RWPE2 (cell line): ENCODE results near the gene ENPP7.

Experiments used
- ATAC-seq: fragments of 200-7000 bp; cut with Tn5 transposase; 3 replicates; pipeline ENCODE4 v1.9.1; 2021; ENCODE audit warnings: low read depth
- DNase-seq: peaks from one replicate; pipeline ENCODE4 v3.0.0-alpha.2; 2020; ENCODE audit warnings: low spot score
- H3K27ac ChIP-seq: fragments of 450-650 bp; 2 replicates; pipeline ENCODE4 v1.5.1; 2017; ENCODE audit warnings: mild to moderate bottlenecking; ENCODE audit not compliant: poor library complexity, severe bottlenecking
- H3K27me3 ChIP-seq: fragments of 250-450 bp; sonication (Bioruptor Pico); 2 replicates; pipeline ENCODE4 v1.5.1; 2021; ENCODE audit warnings: mild to moderate bottlenecking, moderate library complexity; ENCODE audit not compliant: insufficient read depth, poor library complexity, severe bottlenecking
- H3K36me3 ChIP-seq: fragments of 250-450 bp; sonication (Bioruptor Pico); 2 replicates; pipeline ENCODE4 v1.5.1; 2020; ENCODE audit warnings: low read depth, mild to moderate bottlenecking, moderate library complexity
- H3K4me1 ChIP-seq: fragments of 250-450 bp; sonication (Bioruptor Pico); 2 replicates; pipeline ENCODE4 v1.5.1; 2021; ENCODE audit warnings: mild to moderate bottlenecking, moderate library complexity; ENCODE audit not compliant: insufficient read depth, poor library complexity, severe bottlenecking
- H3K4me3 ChIP-seq: fragments of 250-450 bp; sonication (Bioruptor Pico); 2 replicates; pipeline ENCODE4 v1.5.1; 2021; ENCODE audit warnings: mild to moderate bottlenecking, moderate library complexity; ENCODE audit not compliant: severe bottlenecking
- H3K9me3 ChIP-seq: fragments of 250-450 bp; sonication (Bioruptor Pico); 2 replicates; pipeline ENCODE4 v1.5.1; 2021; ENCODE audit warnings: mild to moderate bottlenecking, moderate library complexity; ENCODE audit not compliant: severe bottlenecking
- CTCF ChIP-seq: fragments of 450-650 bp; IDR thresholded peaks from one replicate; pipeline ENCODE4 v1.5.1; 2017; ENCODE audit warnings: mild to moderate bottlenecking, moderate library complexity; ENCODE audit not compliant: poor library complexity, severe bottlenecking

ENPP7 gene

DNA sequence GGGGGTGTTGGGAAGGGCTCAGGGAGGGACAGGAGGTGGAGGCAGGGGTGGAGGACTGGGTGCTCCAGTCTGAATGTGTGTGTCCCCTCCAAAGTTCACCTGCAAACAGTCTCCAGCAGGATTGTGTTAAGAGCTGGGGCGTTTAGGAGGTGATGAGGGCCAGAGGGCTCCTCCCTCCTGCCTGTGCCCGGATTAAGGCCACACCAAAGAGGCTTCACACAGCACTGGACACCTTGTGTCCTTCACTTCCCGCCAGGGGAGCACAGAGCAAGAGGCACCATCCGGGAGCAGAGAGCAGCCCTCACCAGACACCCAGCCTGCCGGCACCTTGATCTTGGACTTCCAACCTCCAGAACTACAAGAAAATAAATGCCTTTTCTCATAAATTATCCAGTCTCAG, 30.2 kb upstream of the ENPP7 start:
- ATAC-seq (no peak), DNase-seq (no peak)
- Histone ChIP-seq H3K4me3 (no peak overlapping the region), H3K4me1 (no peaks in the 10 kb centered on the region), H3K36me3 (no peaks in the 10 kb centered on the region), H3K9me3 (no peaks in the 10 kb centered on the region), H3K27me3 (peaks cover 30% of the 10 kb centered on the region), H3K27ac (no peak overlapping the region)
- TF ChIP-seq CTCF, result no peak

GRCh38 chr17:79702034-79702433, 28.7 kb upstream of the ENPP7 start:
- H3K27me3 ChIP-seq, result peaks cover 15% of the 10 kb centered on the region

DNA sequence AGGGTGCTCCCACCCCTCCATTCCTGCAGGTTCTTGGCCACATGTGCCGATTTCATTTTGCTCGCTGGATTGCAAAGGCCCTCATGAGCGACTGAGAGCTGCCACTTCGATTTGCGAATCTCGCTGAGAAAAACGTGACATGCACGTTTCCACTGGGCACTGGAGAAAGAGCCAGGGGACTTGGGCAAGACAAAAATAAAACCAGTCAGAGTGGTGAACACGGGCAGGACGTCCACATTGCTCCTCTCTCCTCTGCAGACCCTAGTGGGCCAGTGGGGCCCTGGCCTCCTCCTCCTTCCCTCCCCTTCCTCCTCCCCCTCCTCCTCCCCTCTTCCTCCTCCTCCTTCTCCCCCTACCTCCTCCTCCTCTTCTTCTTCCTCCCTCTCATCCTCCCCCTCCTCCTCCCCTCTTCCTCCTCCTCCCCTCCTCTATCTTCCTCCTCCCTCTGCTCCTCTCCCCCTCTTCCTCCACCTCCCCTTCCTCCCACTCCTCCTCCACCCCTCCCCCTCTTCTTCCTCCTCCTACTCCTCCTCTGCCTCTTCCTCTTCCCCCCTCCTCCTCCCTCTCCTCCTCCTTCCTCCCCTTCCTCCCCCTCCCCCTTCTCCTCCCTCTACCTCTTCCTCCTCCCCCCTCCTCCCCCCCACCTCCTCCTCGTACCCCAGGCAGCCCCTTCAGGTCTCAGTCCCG, 28.1 kb upstream of the ENPP7 start:
- H3K4me1 ChIP-seq, result no peaks in the 10 kb centered on the region
- no peaks in the 10 kb centered on the region for H3K36me3 ChIP-seq
- H3K27me3 ChIP-seq, result peaks cover 9% of the 10 kb centered on the region
- no peak for ATAC-seq
- no peak for DNase-seq
- no peak overlapping the region for H3K27ac ChIP-seq
- H3K9me3 ChIP-seq, result no peaks in the 10 kb centered on the region
- no peak for TF ChIP-seq CTCF
- H3K4me3 ChIP-seq, result no peak overlapping the region

More at GRCh38 chr17:79702034-79702433, 28.7 kb upstream of the ENPP7 start:
- H3K27ac ChIP-seq, result no peak overlapping the region
- no peaks in the 10 kb centered on the region for H3K4me1 ChIP-seq
- H3K9me3 ChIP-seq, result no peaks in the 10 kb centered on the region
- no peak overlapping the region for H3K4me3 ChIP-seq
- DNase-seq (no peak), ATAC-seq (no peak)
- no peak for TF ChIP-seq CTCF
- H3K36me3 ChIP-seq, result no peaks in the 10 kb centered on the region

DNA sequence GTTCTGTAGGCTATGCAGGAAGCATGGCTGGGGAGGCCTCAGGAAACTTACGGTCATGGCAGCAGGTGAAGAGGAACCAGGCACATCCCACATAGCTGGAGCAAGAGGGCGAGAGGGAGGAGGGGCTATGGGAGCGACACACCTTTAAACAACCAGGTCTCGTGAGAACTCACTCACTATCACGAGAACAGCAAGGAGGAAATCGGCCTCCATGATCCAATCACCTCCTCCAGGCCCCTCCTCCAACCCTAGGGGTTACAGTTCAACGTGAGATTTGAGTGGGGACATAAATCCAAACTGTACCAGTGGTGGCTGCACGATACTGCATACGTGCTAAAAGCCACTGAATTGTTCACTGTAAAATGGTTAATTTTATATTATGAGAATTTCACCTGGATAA, 26.1 kb upstream of the ENPP7 start:
- H3K4me1 ChIP-seq, result no peaks in the 10 kb centered on the region
- no peaks in the 10 kb centered on the region for H3K27me3 ChIP-seq
- DNase-seq (no peak), ATAC-seq (no peak)
- TF ChIP-seq CTCF, result no peak
- H3K4me3 ChIP-seq, result no peak overlapping the region
- H3K27ac ChIP-seq, result no peak overlapping the region
- H3K9me3 ChIP-seq, result no peaks in the 10 kb centered on the region
- no peaks in the 10 kb centered on the region for H3K36me3 ChIP-seq

DNA sequence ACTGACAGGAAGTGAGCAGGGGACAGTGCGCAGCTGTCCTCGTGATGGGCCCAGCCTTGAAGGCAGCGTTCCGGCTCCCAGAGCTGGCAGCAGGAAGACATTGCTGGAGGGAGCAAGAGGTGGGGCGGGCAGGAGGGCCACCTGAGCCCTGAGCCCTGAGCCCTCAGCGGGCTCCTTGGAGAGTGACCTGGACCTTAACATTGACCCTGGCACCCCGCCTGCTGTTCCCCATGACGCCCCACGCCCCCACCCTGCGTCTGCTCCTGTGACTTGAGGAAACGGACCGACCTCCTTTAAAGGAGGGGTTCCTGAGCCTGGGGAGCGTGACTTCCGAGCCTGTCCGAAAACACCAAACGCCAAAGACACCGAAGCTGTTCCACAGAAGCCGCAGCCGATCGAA, 25.1 kb upstream of the ENPP7 start:
- Histone ChIP-seq H3K27ac (no peak overlapping the region), H3K4me3 (no peak overlapping the region), H3K27me3 (no peaks in the 10 kb centered on the region), H3K36me3 (no peaks in the 10 kb centered on the region), H3K4me1 (no peaks in the 10 kb centered on the region), H3K9me3 (no peaks in the 10 kb centered on the region)
- DNase-seq, result no peak
- ATAC-seq, result no peak
- TF ChIP-seq CTCF, result no peak
